Calu3 (cell line): ENCODE measurements around the gene FUT7. TPM values are rescaled to one million over a fixed set of nuclear protein-coding genes. Genes with fewer than 3 reads are reported as not detected.

Experiments
- BruUV-seq: library from RNA; stranded (reverse); fragments of 400-500 nt; replicated peaks from 2 replicates; lab custom pipeline; 2021; lab: Mats Ljungman, UMichigan
- CTCF ChIA-PET: fragments of 300-600 bp; sonication (Branson Sonifier 250); formaldehyde crosslinking; loops from one replicate; lab custom pipeline; 2022; ENCODE audit warnings: antibody characterized with exemption; lab: Charles Lee
- DNase-seq: peaks from one replicate; pipeline ENCODE4 v3.0.0; 2022
- H3K27ac Mint-ChIP-seq: one replicate; pipeline ENCODE4 v1.8.0; 2022; ENCODE audit warnings: mixed read lengths; ENCODE audit not compliant: unreplicated experiment
- H3K27me3 Mint-ChIP-seq: one replicate; pipeline ENCODE4 v1.8.0; 2022; ENCODE audit warnings: mixed read lengths; ENCODE audit not compliant: unreplicated experiment
- H3K36me3 Mint-ChIP-seq: one replicate; pipeline ENCODE4 v1.8.0; 2022; ENCODE audit warnings: mild to moderate bottlenecking, moderate library complexity, mixed read lengths; ENCODE audit not compliant: insufficient read depth, unreplicated experiment
- H3K4me1 Mint-ChIP-seq: one replicate; pipeline ENCODE4 v1.8.0; 2022; ENCODE audit warnings: mild to moderate bottlenecking, low read depth, mixed read lengths; ENCODE audit not compliant: unreplicated experiment
- H3K4me3 Mint-ChIP-seq: one replicate; pipeline ENCODE4 v1.8.0; 2022; ENCODE audit warnings: mild to moderate bottlenecking, low read depth, moderate library complexity, mixed read lengths; ENCODE audit not compliant: unreplicated experiment
- H3K9me3 Mint-ChIP-seq: one replicate; pipeline ENCODE4 v1.8.0; 2022; ENCODE audit warnings: low read depth, mixed read lengths; ENCODE audit not compliant: unreplicated experiment
- CTCF ChIP-seq: fragments of 200-600 bp; IDR thresholded peaks from one replicate; pipeline ENCODE4 v1.8.0; 2022; ENCODE audit warnings: antibody characterized with exemption; ENCODE audit not compliant: unreplicated experiment
- intact Hi-C: fragments of 100-400 bp; cut with micrococcal nuclease; formaldehyde crosslinking; loops from one replicate; pipeline ENCODE4 v1.10.0; 2022; ENCODE audit not compliant: unreplicated experiment
- total RNA-seq: library from RNA; stranded (reverse); gene quantifications from 2 replicates; pipeline ENCODE4 v1.2.3, GENCODE V29; 2022

FUT7 gene
- total RNA-seq, 1 experiment from 2014 or later, result not detected

GRCh38 chr9:136988872-136989271 is 43.0 kb downstream of the FUT7 start:
- no peak overlapping the region for H3K27ac Mint-ChIP-seq
- CTCF ChIA-PET, result no interaction called here

GRCh38 chr9:136985853-136986252 is 46.0 kb downstream of the FUT7 start:
- H3K27me3 Mint-ChIP-seq, result peaks cover 36% of the 10 kb centered on the region
- H3K9me3 Mint-ChIP-seq, result no peaks in the 10 kb centered on the region
- H3K27ac Mint-ChIP-seq, result no peak overlapping the region
- BruUV-seq, result no TSS peak
- no peak for DNase-seq
- CTCF ChIA-PET, result no interaction called here
- H3K4me3 Mint-ChIP-seq, result no peak overlapping the region
- H3K36me3 Mint-ChIP-seq, result peaks cover 4% of the 10 kb centered on the region
- TF ChIP-seq CTCF, result no peak
- no peaks in the 10 kb centered on the region for H3K4me1 Mint-ChIP-seq
- intact Hi-C loops, result no loop called here

More at GRCh38 chr9:136988872-136989271, 43.0 kb downstream of the FUT7 start:
- H3K9me3 Mint-ChIP-seq, result no peaks in the 10 kb centered on the region
- TF ChIP-seq CTCF, result no peak
- H3K27me3 Mint-ChIP-seq, result peaks cover 28% of the 10 kb centered on the region
- intact Hi-C loops, result no loop called here
- no peaks in the 10 kb centered on the region for H3K4me1 Mint-ChIP-seq
- peaks cover 23% of the 10 kb centered on the region for H3K36me3 Mint-ChIP-seq
- DNase-seq, result no peak
- no TSS peak for BruUV-seq
- no peak overlapping the region for H3K4me3 Mint-ChIP-seq

GRCh38 chr9:136985027-136985602 is 46.8 kb downstream of the FUT7 start:
- TF ChIP-seq CTCF, result no peak
- intact Hi-C loops, result no loop called here
- Mint-ChIP-seq H3K27me3 (peaks cover 36% of the 10 kb centered on the region), H3K36me3 (no peaks in the 10 kb centered on the region), H3K4me1 (no peaks in the 10 kb centered on the region), H3K4me3 (no peak overlapping the region), H3K27ac (no peak overlapping the region), H3K9me3 (no peaks in the 10 kb centered on the region)
- CTCF ChIA-PET, result no interaction called here
- no TSS peak for BruUV-seq
- no peak for DNase-seq

- H3K4me3 Mint-ChIP-seq, result no peak overlapping the region
- H3K4me1 Mint-ChIP-seq, result no peaks in the 10 kb centered on the region
- DNase-seq, result no peak
- CTCF ChIA-PET, result no interaction called here
- H3K36me3 Mint-ChIP-seq, result no peaks in the 10 kb centered on the region
- H3K27ac Mint-ChIP-seq, result no peak overlapping the region
- peaks cover 34% of the 10 kb centered on the region for H3K27me3 Mint-ChIP-seq
- intact Hi-C loops, result no loop called here
- no peak for TF ChIP-seq CTCF
- no TSS peak for BruUV-seq
- no peaks in the 10 kb centered on the region for H3K9me3 Mint-ChIP-seq
These were observed 47.3 kb downstream of the FUT7 start for GRCh38 chr9:136984464-136985026.
